ENCODE measurements around the gene CPVL.

Gene CPVL

DNA sequence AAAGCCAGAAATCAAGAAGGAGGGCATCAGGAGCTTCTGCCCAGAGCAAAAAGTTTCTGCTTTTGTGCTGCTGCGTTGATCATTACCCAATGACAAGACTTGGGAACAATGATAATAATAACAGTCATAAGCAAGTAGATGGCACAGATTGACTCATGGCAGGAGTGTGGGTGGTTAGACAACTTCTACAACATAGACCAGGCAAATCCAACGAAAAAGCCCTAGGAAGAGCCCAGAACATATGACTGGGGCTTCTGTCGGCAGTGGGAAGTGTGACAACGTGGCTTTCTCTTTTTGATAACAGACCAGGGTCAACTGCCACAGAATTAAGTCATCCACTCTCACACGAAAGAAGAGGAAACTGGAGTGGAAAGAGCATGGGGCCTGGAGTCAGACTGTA, 102.8 kb downstream of the CPVL start:
- DNase-seq (ENCODE audit: low read depth in 2 of 2): no peak

- no peak for DNase-seq (ENCODE audit: low read depth in 2 of 2)
Observed at GRCh38 chr7:29042824-29043231, 103.5 kb downstream of the CPVL start.

DNA sequence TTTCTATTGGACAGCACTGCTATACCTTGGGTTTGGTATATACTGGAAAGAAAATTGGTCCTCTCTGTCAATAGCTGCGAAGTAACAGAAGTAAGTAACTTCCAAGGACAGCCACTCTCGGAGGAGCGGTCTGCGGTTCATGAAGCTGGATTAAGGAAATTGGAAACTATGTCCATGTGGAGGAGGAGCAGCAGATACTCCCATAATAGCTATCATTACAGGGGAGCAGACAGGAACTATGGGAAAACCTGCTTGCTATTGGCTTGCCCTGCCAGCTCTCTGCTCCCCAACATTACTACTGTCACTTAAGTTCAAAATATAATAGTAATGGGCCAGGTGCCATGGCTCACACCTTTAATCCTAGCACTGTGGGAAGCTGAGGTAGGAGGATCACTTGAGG, 104.3 kb downstream of the CPVL start:
- DNase-seq (ENCODE audit: low read depth in 2 of 2): no peak

GRCh38 chr7:29040579-29040925, 105.8 kb downstream of the CPVL start:
- no peak for DNase-seq (ENCODE audit: low read depth in 2 of 2)

- DNase-seq (ENCODE audit: low read depth in 2 of 2): no peak
Observed at GRCh38 chr7:29039821-29040578, 106.3 kb downstream of the CPVL start.

- DNase-seq (ENCODE audit: low read depth in 2 of 2): no peak
Observed at GRCh38 chr7:29038463-29038862, 107.9 kb downstream of the CPVL start.

- DNase-seq (ENCODE audit: low read depth in 2 of 2): no peak
Observed at GRCh38 chr7:29035044-29035740, 111.1 kb downstream of the CPVL start.

GRCh38 chr7:29033584-29033983, 112.8 kb downstream of the CPVL start:
- no peak for DNase-seq (ENCODE audit: low read depth in 2 of 2)

GRCh38 chr7:29032146-29032545, 114.2 kb downstream of the CPVL start:
- DNase-seq (ENCODE audit: low read depth in 2 of 2): no peak

- DNase-seq (ENCODE audit: low read depth in 2 of 2): no peak
Observed at GRCh38 chr7:29030781-29031275, 115.5 kb downstream of the CPVL start.

DNA sequence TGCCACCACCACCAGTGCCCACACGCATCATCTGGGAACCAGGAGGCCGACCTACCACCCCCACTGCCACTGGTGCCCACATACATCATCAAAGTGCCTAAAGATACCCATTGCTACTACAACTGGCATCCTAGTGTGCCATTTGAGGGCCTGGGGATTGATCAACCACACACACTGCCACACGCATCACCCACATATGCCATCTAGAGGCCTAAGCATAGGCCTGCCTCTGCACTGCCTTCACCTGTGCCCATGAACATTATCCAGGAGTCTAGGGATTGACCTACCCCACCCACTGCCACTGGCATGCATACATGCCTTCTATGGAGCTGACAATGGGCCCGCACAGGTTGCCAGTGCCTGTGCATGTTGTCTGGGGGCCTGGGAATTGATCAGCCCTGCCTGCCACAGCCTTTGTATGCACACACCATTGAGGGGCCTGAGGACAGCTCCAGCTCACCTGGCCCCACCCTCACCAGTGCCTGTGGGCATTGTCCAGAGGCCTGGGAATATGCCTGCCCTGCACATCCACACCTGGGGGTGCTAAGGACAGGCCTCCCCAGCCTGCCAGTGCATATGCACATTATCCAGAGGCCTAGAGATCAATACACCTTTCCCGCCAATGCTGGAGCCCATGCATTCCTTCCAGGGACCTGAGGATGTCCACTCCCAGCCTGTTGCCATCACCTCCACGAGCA, 123.9 kb downstream of the CPVL start:
- DNase-seq (ENCODE audit: low read depth in 2 of 2): no peak

- DNase-seq (ENCODE audit: low read depth in 2 of 2): no peak
Observed at GRCh38 chr7:29019896-29020295, 126.4 kb downstream of the CPVL start.

- DNase-seq (ENCODE audit: low read depth in 2 of 2): no peak
Observed at GRCh38 chr7:29019387-29019786, 127.0 kb downstream of the CPVL start.

GRCh38 chr7:29017713-29018112, 128.6 kb downstream of the CPVL start:
- no peak for DNase-seq (ENCODE audit: low read depth in 2 of 2)

- DNase-seq (ENCODE audit: low read depth in 2 of 2): no peak
Observed at GRCh38 chr7:29014725-29015124, 131.6 kb downstream of the CPVL start.

- no peak for DNase-seq (ENCODE audit: low read depth in 2 of 2)
Observed at GRCh38 chr7:29013931-29014330, 132.4 kb downstream of the CPVL start.

GRCh38 chr7:29013082-29013695, 133.1 kb downstream of the CPVL start:
- DNase-seq (ENCODE audit: low read depth in 2 of 2): no peak

DNA sequence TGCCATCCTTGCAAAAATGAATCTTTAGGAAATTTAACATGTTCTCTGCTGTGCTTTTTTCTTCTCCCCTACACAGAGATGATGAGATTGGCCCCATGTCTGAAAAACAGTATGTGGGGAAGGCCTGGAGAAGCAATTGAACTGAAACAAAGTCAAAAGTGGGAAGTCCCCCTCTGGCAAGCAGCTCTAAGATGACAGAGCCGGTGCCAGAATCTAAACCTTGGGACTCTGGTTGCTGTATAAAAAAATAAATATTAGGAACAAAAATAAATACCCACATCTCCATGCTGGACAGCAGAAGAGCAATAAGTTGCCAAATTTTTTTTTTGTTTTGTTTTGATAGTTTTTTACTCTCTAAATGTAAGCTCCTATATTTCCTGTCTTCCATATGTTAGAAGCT, 136.4 kb downstream of the CPVL start:
- no peak for DNase-seq (ENCODE audit: low read depth in 2 of 2)

GRCh38 chr7:29008590-29008989, 137.7 kb downstream of the CPVL start:
- no peak for DNase-seq (ENCODE audit: low read depth in 2 of 2)

- DNase-seq (ENCODE audit: low read depth in 2 of 2): no peak
Observed at GRCh38 chr7:29007127-29007526, 139.2 kb downstream of the CPVL start.

GRCh38 chr7:29005829-29006228, 140.5 kb downstream of the CPVL start:
- no peak for DNase-seq (ENCODE audit: low read depth in 2 of 2)

GRCh38 chr7:29005406-29005805, 140.9 kb downstream of the CPVL start:
- DNase-seq (ENCODE audit: low read depth in 2 of 2): no peak

Measured in activated CD4-positive, alpha-beta T cell treated with anti-CD3 and anti-CD28 coated beads for 24 hours (primary cell).